AG09309 (cell line): ENCODE measurements around the gene MON2.
"Not testable (repeated sequence)": the region's sequence is repeated elsewhere in the genome, so short reads cannot be mapped to it uniquely, and the experiment has no call there.

ENCODE experiments used
- DNase-seq: peaks from one replicate; pipeline ENCODE4 v3.0.0-alpha.2; 2010; ENCODE audit warnings: low read depth
- H3K4me3 ChIP-seq: 2 replicates; pipeline ENCODE4 v1.5.1; 2011; ENCODE audit warnings: mild to moderate bottlenecking, low read depth, low read length, moderate library complexity; ENCODE audit not compliant: control insufficient read depth
- CTCF ChIP-seq: IDR thresholded peaks from 2 replicates; pipeline ENCODE4 v1.5.1; 2011; ENCODE audit warnings: mild to moderate bottlenecking, low read depth, low read length, inconsistent platforms; ENCODE audit not compliant: insufficient read depth, control insufficient read depth; ENCODE audit errors: missing control alignments

The MON2 gene

GRCh38 chr12:62543324-62543723 is 76.7 kb downstream of the MON2 start:
- DNase-seq = no peak
- TF ChIP-seq CTCF = no peak
- no peak overlapping the region for H3K4me3 ChIP-seq

DNA sequence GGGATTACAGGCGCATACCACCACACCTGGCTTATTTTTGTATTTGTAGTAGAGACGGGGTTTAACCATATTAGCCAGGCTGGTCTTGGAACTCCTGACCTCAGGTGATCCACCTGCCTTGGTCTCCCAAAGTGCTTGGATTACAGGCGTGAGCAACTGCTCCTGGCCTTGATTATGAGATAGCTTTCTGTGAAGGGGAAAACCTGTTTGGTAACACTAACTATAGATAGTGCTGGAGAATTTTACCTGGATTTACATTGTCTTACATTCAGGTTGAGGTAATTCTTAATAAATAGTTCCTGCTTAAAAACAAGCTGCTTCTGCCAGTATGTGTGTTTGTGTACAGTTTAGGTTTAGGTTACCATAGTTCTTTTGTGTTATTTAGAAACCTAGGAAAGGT is 77.1 kb downstream of the MON2 start:
- DNase-seq = no peak
- TF ChIP-seq CTCF = no peak
- no peak overlapping the region for H3K4me3 ChIP-seq

DNA sequence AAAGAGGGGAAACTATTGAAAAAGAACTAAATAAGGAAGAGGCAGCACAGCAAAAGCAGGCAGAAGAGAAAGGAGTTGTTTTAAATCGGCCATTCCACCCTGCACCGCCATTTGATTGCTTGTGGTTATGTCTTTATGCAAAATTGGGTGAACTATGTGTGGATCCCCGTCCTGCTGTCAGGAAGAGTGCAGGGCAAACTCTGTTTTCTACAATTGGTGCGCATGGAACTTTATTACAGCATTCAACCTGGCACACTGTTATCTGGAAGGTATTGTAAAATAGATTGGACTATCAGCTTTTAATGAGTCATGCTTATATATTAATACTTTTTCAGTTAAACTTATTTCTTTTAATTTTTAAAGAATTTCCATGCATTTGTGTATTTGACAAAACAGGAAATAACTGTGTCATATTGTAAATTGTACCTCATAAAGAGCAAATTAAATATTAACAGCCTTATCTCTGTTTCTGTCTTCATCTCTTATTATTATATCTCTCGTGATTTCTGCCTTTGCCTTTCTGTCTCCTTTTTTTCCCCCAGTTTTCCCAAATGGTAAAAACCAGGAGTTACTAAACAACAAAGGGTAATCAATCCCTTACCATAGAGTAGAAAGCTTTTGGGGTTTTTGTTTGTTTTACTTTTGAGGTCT is 86.4 kb downstream of the MON2 start:
- no peak for DNase-seq
- no peak for TF ChIP-seq CTCF
- no peak overlapping the region for H3K4me3 ChIP-seq

DNA sequence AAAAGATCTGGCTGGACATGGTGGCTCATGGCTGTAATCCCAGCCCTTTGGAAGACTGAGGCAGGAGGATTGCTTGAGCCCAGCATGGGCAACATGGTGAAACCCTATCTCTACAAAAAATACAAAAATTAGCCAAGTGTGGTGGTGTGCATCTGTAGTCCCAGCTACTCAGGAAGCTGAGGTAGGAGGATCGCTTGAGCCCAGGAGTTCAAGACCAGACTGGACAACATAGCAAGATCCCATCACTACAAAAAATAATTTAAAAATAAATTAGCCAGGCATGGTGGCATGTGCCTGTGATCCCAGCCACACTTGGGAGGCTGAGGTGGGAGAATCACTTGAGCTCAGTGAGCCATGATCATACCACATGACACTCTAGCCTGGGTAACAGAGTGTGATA is 92.7 kb downstream of the MON2 start:
- not testable (repeated sequence) for DNase-seq, H3K4me3 ChIP-seq

- DNase-seq = no peak
- TF ChIP-seq CTCF = no peak
- H3K4me3 ChIP-seq = no peak overlapping the region
Observed at GRCh38 chr12:62562846-62563245, 96.2 kb downstream of the MON2 start.

DNA sequence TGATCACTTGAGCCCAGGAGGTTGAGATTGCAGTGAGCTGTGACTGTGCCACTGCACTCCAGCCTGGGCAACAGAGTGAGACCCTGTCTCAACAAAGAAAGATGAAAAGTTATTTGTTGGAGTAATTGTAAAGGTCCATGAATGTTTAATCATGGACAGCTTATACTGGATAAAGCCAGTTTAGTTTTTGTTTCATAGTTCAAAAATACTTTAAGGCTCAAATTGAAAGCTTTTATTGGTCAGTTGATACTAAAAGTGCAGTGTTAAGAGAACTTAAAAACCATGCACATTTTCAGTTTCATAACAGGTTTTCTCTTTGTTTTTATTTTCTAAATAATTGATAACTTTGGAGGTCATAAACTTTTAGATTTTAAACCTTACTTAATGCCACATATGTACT is 108.4 kb downstream of the MON2 start:
- no peak overlapping the region for H3K4me3 ChIP-seq
- TF ChIP-seq CTCF = no peak
- DNase-seq = no peak

DNA sequence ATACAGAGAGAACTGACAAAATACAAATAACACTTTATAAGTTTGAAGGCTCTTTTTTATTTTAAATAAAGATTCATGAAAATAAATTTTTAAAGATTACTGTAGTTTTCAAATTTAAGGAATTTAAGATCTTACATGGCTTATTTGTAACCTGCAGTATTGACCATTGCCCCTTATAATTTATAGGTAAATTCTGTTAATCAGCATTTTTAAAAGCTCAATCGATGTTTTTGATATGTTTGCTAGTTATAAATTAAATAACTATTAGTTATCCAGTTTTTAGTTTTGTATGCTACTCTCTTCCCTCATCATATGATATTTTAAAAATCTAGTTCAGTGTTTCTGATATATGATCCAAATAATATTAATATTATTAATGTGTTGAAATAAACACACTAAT is 109.9 kb downstream of the MON2 start:
- TF ChIP-seq CTCF = no peak

More for the DNA sequence above, 109.9 kb downstream of the MON2 start:
- DNase-seq = no peak
- no peak overlapping the region for H3K4me3 ChIP-seq
